ENCODE results near the gene KRT25. TPM values are rescaled to one million over a fixed set of nuclear protein-coding genes. Genes with fewer than 3 reads are reported as not detected.

The KRT25 gene
- total and polyA plus RNA-seq, 2 experiments from 2014 or later: not detected

GRCh38 chr17:40777459-40777858 is 22.3 kb upstream of the KRT25 start:
- TF ChIP-seq, protein P1, sequence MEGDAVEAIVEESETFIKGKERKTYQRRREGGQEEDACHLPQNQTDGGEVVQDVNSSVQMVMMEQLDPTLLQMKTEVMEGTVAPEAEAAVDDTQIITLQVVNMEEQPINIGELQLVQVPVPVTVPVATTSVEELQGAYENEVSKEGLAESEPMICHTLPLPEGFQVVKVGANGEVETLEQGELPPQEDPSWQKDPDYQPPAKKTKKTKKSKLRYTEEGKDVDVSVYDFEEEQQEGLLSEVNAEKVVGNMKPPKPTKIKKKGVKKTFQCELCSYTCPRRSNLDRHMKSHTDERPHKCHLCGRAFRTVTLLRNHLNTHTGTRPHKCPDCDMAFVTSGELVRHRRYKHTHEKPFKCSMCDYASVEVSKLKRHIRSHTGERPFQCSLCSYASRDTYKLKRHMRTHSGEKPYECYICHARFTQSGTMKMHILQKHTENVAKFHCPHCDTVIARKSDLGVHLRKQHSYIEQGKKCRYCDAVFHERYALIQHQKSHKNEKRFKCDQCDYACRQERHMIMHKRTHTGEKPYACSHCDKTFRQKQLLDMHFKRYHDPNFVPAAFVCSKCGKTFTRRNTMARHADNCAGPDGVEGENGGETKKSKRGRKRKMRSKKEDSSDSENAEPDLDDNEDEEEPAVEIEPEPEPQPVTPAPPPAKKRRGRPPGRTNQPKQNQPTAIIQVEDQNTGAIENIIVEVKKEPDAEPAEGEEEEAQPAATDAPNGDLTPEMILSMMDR (IDR thresholded peaks at IDR 0.05; ENCODE audit: low read depth, low read length): no peak
- no peak overlapping the region for H3K27ac ChIP-seq
- H3K36me3 ChIP-seq: no peaks in the 10 kb centered on the region
- no peak for DNase-seq (ENCODE audit: low read depth in 1 of 2, low spot score in 1 of 2)
- H3K9me3 ChIP-seq (ENCODE audit: low read depth): no peaks in the 10 kb centered on the region
- peaks cover 17% of the 10 kb centered on the region for H3K27me3 ChIP-seq
- no peak overlapping the region for H3K4me3 ChIP-seq
- no peaks in the 10 kb centered on the region for H3K4me1 ChIP-seq (ENCODE audit: low read depth)

- H3K4me3 ChIP-seq: no peak overlapping the region
- H3K27me3 ChIP-seq: peaks cover 17% of the 10 kb centered on the region
- H3K4me1 ChIP-seq (ENCODE audit: low read depth): no peaks in the 10 kb centered on the region
- no peak for DNase-seq (ENCODE audit: low read depth in 1 of 2, low spot score in 1 of 2)
- no peak overlapping the region for H3K27ac ChIP-seq
- H3K36me3 ChIP-seq: no peaks in the 10 kb centered on the region
- TF ChIP-seq, protein P1 (IDR thresholded peaks at IDR 0.05; ENCODE audit: low read depth, low read length): no peak
- no peaks in the 10 kb centered on the region for H3K9me3 ChIP-seq (ENCODE audit: low read depth)
These were observed 20.8 kb upstream of the KRT25 start for GRCh38 chr17:40775945-40776344.

GRCh38 chr17:40772101-40772500 is 17.0 kb upstream of the KRT25 start, which contains the start of gene KRT26:
KRT26 (minus strand) TSS chr17:40772201; CDS start chr17:40772113, 88 bp downstream.
- H3K9me3 ChIP-seq (ENCODE audit: low read depth): no peaks in the 10 kb centered on the region
- TF ChIP-seq, protein P1 (IDR thresholded peaks at IDR 0.05; ENCODE audit: low read depth, low read length): no peak

GRCh38 chr17:40765657-40766056 is 10.5 kb upstream of the KRT25 start:
- Histone ChIP-seq H3K27me3 (no peaks in the 10 kb centered on the region), H3K27ac (no peak overlapping the region), H3K4me3 (no peak overlapping the region), H3K9me3 (ENCODE audit: low read depth) (no peaks in the 10 kb centered on the region), H3K4me1 (ENCODE audit: low read depth) (no peaks in the 10 kb centered on the region), H3K36me3 (no peaks in the 10 kb centered on the region)
- TF ChIP-seq, protein P1 (IDR thresholded peaks at IDR 0.05; ENCODE audit: low read depth, low read length): no peak
- DNase-seq (ENCODE audit: low read depth in 1 of 2, low spot score in 1 of 2): no peak

More at GRCh38 chr17:40772101-40772500, 17.0 kb upstream of the KRT25 start, which contains the start of gene KRT26:
- H3K27me3 ChIP-seq: no peaks in the 10 kb centered on the region
- H3K36me3 ChIP-seq: no peaks in the 10 kb centered on the region
- H3K4me3 ChIP-seq: no peak within 1 kb of the TSS
- no peak for DNase-seq (ENCODE audit: low read depth in 1 of 2, low spot score in 1 of 2)
- no peaks in the 10 kb centered on the region for H3K4me1 ChIP-seq (ENCODE audit: low read depth)
- no peak within 1 kb of the TSS for H3K27ac ChIP-seq

DNA sequence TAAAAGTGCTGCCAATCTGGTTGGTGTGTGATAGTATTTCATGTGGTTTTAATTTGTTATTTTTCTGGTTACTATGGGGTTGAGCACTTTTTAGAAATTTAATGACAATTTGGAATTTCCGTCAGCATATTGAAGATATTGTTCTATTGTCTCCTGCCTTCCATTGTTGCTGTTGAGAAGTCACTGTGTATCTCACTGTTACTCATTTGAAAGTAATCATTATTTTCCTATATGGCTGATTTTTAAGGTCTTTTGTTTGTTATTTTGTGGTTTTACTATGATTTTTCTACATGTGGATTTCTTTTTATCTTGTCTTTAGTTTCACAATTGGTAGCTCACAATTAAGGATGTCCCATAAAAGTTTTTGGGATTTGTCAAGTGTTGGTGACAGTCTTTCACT is 8.6 kb upstream of the KRT25 start:
- H3K4me3 ChIP-seq: no peak overlapping the region
- no peaks in the 10 kb centered on the region for H3K4me1 ChIP-seq (ENCODE audit: low read depth)
- TF ChIP-seq, protein P1 (IDR thresholded peaks at IDR 0.05; ENCODE audit: low read depth, low read length): no peak
- no peaks in the 10 kb centered on the region for H3K36me3 ChIP-seq
- no peaks in the 10 kb centered on the region for H3K27me3 ChIP-seq
- no peak overlapping the region for H3K27ac ChIP-seq
- no peak for DNase-seq (ENCODE audit: low read depth in 1 of 2, low spot score in 1 of 2)
- no peaks in the 10 kb centered on the region for H3K9me3 ChIP-seq (ENCODE audit: low read depth)
